AML-193 (cell line): ENCODE measurements around the gene CDRT4.
"Not testable (repeated sequence)": the region's sequence is repeated elsewhere in the genome, so short reads cannot be mapped to it uniquely, and the experiment has no call there.

Experiments used
- DNase-seq, 2 experiments: peaks; one replicate each; lab custom pipeline; 2025; lab: John Stamatoyannopoulos, UW

The CDRT4 gene

DNA sequence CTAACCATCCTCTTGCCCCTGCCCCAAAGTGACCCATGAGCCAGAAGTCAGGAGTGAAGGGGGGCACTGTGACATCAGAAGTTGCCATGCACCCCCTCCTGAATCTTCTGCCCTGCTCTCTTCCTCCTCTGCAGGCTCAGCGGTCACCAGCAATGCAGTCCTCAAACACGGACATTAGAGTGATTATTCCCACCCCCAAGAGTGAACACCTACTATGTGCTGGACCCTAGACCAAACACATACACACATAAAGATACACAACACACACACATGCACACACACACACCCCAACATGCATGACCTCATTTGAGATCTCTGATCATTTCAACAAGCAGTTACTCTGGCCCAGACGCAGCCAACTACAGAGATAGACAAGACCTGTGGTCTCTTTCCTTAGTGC, at the start of gene CDRT4:
Gene CDRT4, minus strand, starts transcription at position 30 of the 400 bp plus-strand sequence. CDS start 27,383 bp downstream, outside the sequence.
- DNase-seq, result no peak

DNA sequence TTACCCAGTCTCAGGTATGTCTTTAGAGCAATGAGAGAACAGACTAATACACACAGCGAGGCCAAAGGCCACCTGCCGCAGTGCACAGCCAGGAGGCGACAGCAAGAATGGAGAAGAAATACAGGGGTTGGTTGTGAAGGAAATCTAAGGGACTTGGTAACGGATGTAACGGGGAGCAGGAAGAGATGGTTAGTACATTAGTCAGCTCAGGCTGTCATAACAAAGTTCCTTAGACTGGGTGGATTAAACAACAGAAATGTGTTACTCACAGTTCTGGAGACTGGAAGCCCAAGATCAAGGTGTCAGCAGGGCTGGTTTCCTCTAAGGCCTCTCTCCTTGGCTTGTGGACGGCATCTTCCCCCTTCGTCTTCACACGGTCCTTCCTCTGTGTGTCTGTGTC, 48.7 kb upstream of the CDRT4 start:
- DNase-seq, result no peak

DNA sequence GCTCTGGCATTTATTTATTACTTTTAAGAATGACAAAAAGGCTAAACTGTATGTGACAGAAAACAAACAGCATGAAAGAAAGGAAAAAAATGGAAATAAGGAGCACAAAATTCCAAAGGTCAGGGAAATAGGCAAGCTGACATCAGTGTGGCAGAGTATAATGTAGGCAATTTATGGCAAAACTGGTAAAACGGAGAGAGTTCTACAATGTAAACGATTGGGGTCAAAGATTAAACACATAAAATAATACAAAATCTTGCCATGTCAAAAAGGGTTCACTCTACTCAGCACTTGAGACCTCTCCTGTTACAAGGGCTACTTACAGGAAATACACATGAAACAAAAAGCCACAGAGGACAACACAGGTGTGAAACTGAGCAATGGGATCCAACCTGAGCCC, 47.0 kb upstream of the CDRT4 start:
- no peak for DNase-seq

DNA sequence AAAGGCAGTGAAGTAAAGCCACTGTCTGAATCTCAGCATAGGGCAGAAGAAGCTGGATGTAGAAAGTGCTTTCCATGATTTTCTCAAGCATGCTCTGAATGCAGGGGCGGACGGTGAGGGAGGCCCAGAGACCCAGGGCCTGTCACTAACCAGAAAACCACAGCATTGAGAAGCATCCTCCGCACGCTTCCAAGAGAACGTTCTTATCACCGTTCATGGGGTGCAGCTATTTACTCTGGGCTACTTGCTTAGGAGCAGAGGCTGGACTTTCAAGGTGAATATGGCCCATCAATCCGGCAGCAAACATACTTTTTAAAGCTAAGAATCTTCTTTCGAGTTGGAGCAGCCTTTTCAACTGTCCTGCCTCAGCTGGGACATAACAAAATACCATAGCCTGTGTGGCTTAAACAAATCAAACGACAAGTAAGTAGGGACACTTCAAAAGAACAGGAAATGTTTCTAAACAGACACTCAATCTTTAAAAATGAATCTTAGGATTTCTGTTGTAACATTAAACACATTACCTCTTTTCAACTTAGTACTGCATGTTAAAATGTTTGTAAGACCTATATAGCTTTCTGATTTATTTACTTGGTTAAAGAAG, 46.5 kb upstream of the CDRT4 start:
- no peak for DNase-seq

DNA sequence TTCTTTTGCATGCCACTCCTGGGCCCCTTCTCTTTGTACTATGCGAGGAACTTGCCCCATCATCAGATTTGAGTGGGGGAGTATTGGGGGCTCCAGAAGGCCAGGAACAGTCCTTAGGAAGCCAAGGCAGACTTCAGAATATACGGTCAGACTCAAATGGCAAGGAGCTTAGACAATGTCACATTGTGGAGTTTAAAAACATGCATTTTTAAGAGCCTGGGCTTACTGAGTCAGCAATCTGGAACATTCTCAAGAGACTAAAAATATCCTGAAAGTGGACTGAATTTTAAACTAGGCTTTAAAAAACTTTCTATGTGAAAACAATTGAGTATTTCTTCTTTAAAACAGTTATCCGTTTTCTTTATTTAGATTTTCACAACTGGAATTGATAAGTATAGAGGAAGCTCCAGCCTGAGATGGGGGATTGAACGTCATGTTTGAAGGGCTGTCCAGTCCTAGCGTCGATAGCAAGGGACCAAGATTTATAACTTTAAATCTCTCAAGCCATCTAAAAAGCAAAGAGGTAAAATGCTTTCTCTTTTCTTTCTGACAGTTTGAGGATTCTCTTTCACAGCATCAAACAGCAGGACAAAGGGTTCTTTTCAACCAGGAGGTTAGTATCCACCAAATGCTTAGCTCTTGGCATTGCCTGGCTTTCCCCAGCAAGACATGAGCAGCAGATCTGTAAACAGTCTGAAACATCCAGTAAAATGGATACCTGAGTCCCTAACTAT, 45.8 kb upstream of the CDRT4 start:
- no peak for DNase-seq

DNA sequence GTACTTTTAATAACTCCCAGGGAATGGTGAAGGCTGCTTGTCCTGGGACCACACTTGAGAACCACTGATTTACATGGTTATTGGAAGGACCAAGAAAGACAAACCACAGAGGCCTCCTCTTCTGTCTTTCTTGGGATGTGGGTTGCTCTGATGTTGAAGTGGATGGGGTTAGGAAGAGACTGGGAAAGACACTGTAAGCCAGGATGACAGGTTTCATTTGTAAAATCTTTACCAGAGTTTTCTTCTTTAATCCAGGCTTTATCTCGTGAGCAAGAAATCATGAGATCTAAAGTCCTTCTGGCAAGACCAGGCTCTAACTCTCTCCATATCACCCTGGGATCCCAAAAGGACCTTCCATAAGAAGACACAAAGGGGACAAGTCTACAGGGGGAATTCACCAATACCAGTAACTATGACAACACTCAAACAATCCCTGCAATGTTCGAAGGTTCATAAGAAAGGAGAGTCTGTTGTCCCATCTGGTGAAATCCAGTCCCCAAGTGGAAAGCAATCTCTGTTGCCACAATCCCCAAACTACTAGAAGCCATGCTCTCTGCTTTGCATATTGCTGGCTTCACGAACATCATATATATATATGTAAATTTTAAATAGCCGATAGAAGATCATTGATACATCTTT, 44.8 kb upstream of the CDRT4 start:
- no peak for DNase-seq

DNA sequence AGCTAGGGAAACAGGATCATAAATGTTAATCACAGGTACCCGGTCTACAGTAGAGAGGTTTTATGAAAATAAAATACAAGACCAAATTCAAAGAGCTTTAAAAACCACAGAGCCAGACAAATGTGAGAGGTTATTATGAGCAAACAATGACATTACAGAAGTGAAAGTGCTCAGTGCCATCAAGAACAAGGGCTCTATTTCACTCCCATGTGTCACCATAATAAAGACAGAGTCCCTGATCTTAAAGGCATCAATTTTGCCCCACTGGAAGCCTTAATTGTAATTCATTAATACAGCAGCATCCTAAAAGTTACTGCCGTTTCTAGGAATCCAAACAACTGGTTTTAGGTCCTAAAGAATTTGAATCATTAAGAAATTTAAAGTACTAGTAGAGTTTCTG, 43.7 kb upstream of the CDRT4 start:
- no peak for DNase-seq

DNA sequence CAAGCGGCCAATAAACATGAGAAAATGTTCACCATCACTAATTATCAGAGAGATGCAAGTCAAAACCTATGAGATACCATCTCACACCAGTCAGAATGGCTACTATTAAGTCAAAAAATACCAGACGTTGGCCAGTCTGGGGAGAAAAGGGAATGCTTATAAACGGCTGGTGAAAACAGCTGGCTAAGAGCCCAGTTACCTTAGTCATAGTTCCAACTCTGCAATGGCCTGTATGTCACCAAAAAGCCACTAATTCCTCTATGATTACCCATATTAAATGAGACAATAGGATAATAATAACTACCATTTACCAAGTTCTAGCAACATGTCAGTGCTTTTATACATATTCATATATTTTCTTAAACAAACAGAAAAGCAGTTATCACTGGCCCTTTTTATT, 42.9 kb upstream of the CDRT4 start:
- DNase-seq, result no peak

DNA sequence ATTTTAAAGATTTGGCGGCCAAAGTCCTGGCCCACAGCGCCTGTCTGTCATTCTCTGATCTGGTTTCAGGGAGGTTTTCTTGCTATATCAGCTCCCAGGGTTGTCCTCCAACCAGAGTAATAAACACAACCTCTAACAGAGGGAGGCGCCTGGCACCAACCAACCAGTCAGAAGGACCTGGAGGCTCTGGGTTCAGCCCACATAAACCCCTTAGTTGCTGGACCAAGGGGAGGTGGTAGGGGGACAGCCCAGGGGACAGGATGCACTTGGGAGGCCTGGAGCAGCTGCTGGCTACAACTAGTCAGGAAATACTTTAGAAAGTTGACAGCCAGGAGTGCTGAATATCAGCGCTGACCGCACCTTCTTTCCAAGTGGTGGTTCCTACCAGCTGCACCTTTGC, 41.7 kb upstream of the CDRT4 start:
- no peak for DNase-seq

DNA sequence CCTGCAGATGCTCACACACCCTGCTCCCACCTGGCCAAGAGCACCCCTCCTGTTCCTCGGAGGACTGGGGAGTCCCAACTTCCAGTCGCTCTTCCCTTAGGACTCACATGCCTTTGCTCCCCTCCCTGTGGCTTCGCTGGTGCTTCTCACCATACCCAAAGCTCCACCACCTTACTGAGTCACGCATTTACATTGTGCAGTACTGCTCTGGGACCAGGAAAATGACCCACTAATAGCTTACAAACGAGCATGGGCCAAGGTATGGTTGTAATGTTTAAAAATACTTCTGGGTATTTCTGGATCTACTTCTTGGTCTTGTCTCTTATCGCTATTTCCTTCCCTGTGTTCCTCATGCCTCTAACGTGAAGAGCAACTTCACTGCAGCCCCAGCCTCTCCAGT, 41.0 kb upstream of the CDRT4 start:
- DNase-seq, result no peak

DNA sequence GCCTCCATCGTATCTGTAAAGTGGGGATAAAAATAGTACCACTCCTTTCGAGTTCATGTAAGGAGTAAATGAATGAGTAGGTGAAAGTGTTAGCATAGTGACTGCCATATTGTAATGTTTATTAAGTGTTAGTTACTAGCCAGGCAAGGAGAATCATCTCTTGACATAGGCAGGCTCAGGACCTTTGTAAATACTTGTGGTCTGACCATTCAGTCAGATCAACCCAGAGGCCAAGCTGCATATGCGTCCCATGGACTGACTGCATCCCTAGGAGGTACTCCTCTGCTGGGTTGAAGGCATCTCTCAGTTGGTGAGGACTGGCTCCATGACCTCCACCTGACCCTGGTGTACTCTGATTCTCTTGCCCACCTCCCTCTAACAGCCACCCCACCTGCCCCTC, 40.5 kb upstream of the CDRT4 start:
- no peak for DNase-seq

DNA sequence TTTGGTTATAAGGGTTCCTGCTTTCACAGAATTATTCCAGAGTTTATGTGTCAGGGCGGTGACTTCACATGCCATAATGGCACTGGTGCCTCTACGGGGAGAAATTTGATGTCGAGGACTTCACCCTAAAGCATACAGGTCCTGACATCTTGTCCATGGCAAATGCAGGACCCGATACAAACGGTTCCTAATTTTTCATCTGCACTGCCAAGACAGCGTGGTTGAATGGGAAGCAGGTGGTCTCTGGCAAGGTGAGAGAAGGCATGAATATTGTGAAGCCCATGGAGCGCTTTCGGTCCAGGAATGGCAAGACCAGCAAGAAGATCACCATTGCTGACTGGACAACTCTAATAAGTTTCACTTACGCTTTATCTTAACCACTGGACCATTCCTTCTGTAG, 39.6 kb upstream of the CDRT4 start:
- no peak for DNase-seq

DNA sequence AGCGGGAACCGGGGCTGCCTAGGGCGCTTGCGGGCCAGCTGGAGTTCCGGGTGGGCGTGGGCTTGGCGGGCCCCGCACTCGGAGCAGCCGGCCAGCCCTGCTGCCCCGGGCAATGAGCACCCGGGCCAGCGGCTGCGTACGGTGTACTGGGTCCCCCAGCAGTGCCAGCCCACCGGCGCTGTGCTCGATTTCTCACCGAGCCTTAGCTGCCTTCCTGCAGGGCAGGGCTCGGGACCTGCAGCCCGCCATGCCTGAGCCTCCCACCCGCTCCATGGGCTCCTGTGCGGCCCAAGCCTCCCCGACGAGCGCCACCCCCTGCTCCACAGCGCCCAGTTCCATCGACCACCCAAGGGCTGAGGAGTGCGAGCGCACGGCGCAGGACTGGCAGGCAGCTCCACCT, 38.3 kb upstream of the CDRT4 start:
- DNase-seq, result not testable (repeated sequence)

DNA sequence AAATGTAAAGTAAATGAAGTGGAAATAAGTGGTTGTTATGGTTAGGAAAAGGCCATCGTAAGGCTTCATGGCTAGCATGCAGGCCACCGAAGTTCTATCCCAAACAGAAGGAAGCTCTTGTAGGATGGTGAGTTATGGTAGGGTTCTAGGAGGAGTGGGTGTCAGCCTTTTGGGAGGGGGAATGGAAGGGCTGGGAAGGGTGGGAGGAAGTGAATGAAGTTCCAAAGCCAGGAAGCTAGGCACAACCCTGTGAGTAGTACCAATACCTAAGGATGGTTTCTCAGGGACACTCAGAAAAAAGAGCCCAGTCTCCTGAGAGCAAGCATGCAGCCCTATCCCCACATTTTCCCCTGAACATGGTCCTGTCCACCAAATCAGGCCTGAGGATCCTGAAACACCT, 36.3 kb upstream of the CDRT4 start:
- no peak for DNase-seq

DNA sequence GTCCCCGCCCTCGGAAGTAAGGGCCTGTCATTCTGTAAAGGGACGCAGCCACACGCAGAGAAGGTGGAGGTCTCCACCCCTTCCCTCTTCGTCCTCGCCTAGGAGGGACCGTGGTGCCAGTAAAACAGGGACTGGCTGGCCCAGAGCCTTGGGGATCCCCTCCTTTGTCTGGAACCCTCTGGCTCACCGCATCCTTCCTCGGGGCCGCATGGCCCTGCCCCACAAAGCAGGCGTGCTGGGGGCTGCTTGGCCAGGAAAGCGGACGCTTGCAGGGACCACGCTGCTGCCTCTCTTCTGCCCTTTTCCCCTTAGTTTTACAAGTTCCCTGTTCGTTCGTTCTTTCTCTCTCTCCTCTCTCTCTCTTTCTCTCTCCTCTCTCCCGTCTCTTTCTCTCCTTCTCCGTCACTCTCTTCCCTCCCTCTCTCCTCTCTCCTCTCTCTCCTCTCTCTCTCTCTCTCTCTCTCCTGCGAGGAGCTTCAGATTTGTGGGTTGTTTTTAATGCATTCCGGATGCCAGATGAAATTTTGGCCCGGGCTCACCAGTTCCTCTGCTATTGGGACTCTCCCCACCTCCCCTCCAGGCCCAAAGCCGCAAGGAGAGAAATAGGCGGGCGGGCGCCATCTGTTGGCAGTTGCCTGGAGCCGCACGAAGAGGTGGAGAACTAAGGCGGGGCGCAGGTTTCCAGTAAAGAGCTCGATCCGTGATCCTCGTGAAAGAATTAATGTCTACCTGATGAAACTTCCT, 35.1 kb upstream of the CDRT4 start:
- DNase-seq, result peak; percentile 6 to 23

DNA sequence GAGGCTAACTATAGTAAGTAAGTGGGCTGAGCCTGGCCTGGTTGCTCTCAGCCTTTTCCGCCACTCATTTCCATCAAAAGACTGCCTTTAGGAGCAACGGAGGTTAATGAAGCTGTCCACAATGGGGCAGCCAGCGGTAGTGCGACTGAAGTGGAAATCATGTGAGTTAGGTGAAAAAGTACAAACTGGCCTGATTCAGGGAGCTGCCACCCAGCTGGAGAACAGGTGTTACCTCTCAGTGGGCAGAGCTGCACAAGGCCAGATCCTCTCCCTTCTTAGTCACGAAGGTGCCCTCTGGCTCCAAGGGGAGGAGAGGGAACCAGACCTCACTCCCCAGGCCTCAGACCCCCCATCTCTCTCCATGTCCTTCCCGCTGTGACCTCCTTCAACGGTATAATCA, 34.4 kb upstream of the CDRT4 start:
- no peak for DNase-seq

DNA sequence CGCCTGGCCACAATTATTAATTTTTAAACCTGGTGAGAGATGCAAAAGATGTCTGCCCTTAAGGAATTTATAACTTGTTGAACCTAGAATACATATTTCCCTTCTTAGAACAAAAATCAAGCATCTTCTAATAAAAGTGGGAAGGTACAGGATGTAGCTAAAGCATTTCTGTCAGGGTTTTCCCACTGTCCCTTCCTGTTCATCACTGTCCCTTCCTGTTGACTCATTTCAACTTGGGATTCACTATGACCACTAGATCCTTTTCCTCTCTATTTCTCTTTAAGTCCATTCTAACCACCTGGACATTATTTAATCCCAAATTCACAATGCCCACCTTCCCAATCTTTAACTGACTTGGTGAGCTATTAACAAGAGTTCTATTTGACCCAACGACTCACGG, 33.9 kb upstream of the CDRT4 start:
- DNase-seq, result no peak

DNA sequence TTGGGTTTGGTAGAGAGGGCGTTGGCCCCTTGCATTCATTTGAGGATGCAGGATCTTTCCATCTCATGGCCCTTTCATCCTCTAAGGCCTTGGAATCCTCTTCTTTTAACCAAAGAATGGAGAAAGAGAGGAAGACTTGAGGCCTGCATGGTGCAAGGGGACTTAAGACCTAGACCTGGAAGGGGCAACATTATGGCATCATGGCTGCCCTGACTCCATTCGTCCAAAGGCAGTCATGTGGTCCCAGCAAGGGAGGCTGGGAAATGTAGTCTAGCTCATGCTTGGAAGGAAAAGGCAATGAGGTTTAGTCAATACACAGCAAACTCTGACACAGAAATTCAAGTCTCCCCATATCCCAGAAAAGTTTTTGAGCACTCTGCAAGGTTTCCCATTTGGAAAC, 30.7 kb upstream of the CDRT4 start:
- no peak for DNase-seq

DNA sequence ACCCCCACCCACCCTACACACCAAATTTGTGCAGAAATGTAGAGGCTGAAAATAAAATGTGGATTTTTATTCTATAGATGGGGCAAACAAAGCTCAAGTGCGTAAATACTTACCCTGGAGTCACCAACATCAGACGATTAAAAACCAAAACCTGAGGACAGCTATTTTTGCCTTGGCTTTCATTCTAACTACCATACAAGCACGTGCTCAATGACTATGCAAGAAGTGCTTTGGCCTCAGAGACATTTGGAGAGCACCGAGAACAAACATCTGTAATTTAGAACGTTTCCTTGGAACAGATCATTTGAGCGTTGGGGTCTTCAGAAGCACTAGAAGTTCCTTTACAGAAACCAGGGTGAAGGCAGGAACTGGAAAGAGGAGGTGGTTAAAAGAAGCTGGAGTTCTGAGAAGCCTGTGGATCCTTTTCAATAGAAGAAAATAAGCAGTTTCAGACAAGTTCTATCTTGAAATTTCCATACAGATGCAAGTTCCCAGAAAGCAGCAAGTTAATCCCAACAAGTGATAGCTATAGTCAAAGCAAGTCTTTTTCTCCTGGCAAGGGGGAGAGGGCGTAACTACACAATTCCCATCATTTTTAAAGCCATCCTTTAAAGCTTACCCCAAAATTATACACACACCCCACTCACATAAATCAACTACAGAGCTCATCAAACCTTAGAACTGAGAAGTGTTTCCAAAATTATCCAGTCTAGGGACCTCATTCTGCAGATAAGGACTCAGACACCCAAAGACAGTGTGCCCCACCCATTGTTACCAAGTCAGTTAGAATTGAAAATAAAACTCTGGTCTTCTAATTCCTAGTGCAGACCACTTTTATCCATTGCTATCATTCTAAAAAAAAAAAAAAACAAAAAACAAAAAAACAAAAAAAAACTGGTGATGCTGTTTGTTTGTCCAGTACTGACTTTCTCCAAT, 29.6 kb upstream of the CDRT4 start:
- no peak for DNase-seq

DNA sequence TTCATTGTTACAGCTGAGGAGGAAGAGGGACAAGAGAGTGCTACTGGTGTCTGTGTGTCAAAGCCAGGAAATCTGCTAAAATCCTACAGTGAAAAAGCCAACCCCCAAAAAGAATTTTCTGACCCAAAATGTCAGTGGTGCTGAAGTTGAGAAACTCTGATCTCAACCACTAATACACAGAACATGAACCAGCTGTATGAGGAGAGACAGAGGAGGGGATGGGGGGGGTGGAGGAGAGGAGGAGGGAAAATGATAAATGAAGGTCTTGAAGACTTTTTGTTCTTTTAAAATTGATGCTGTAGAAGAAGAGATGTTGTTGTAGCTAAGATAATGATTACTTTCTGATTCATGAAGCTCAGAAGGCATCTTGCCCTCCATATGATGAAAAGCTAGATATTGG, 27.4 kb upstream of the CDRT4 start:
- DNase-seq, result no peak

DNA sequence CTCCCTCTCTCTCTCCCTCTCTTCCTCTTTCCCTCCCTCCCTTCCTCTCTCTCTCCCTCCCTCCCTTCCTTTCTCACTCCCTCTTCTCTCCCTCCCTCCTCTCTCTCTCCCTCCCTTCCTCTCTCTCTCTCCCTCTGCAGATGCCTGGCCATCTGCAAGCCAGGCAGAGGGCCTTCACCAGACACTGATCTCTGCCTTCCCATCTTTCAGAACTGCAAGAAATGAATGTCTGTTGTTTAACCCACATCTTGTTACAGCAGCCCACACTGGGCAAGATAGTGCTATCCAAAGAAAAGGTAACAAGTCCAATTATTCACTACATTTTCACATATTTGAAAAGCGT, 26.2 kb upstream of the CDRT4 start:
- DNase-seq, result no peak
